HG02588 (cell line): Measurements from ENCODE around the gene ZDHHC1.

Experiments used
- ATAC-seq: cut with Tn5 transposase; IDR thresholded peaks from one replicate; pipeline ENCODE4 v1.9.1; 2021; ENCODE audit warnings: mild to moderate bottlenecking, moderate library complexity; ENCODE audit not compliant: unreplicated experiment

Gene ZDHHC1

GRCh38 chr16:67415872-67416793, at the start of gene ZDHHC1:
TSS of gene ZDHHC1 (minus strand) at chr16:67416477. CDS start at chr16:67407775, 8,702 bp downstream.
- ATAC-seq, result peak; percentile 76

GRCh38 chr16:67464565-67464964, 48.3 kb upstream of the ZDHHC1 start:
- no peak for ATAC-seq

GRCh38 chr16:67463691-67464090, 47.4 kb upstream of the ZDHHC1 start:
- no peak for ATAC-seq

- no peak for ATAC-seq
These were observed 46.8 kb upstream of the ZDHHC1 start for GRCh38 chr16:67463059-67463458.

- no peak for ATAC-seq
These were observed 46.0 kb upstream of the ZDHHC1 start for GRCh38 chr16:67462279-67462655.

DNA sequence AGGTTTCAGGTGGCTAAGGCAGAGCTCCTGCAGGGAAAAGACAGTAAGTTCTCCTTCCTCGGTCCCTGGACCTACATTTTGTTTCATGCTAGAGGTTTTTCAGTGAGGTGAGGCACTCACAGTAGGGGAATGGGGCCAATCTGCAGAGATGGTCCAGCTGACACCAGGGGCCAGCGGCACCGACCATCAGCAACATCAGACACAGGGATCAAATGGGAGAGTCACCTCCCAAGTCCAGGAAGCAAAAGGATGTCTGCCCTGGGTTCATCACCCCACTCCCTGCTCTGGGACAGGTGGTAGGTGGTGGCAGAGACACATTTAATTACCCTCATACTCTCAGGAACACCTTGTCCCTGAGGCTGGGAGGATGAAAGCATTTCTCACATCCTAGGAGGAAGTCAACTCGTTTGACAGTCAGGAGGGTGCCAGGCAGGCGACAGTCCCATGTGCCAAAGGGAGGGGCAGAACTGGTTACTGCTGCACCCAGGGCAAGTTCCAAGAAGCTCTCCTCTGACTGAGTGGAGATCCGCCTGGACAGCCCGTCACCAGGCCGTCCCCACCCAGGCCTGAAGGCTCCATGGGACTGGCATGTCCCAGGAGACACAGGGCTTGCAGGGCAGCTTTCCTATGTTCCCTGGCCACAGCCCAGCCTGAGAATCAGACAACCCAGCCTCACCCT, 45.5 kb upstream of the ZDHHC1 start:
- ATAC-seq, result no peak

GRCh38 chr16:67460961-67461360, 44.7 kb upstream of the ZDHHC1 start:
- no peak for ATAC-seq

DNA sequence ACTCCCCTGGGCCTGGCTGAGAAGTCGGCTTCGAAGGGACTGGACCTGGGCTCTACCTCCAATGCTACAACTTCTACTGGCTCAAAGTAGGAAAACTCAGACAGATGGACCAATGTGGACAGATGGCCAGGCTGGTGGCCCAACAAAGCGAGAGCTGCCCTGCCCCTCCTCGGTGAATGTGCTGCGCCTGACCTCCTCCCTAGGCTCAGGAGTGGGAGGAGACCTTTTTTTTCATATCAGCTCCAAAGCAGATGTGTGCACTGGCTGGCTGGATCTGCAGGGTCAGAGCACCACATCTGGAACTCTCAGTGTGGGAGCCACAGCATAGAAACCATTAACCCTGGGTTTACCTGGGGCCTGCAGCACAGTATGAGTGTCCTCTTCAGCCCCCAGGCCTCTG, 43.9 kb upstream of the ZDHHC1 start:
- no peak for ATAC-seq

DNA sequence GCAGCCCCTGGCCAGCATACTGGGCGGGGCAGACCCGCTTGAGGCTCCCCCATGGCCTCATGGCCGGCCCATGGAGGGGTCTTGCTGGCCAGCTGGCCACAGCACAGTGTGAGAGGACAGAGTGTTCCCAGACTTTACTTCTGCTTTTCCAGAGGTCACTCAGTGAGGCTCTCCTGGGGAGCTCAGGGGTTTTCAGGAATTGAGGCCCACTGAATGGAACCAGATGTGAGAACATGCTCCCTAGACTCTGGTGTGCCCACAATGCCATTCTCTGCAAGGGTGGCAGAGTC, 43.5 kb upstream of the ZDHHC1 start:
- ATAC-seq, result no peak

GRCh38 chr16:67459066-67459860, 43.0 kb upstream of the ZDHHC1 start:
- ATAC-seq, result no peak

DNA sequence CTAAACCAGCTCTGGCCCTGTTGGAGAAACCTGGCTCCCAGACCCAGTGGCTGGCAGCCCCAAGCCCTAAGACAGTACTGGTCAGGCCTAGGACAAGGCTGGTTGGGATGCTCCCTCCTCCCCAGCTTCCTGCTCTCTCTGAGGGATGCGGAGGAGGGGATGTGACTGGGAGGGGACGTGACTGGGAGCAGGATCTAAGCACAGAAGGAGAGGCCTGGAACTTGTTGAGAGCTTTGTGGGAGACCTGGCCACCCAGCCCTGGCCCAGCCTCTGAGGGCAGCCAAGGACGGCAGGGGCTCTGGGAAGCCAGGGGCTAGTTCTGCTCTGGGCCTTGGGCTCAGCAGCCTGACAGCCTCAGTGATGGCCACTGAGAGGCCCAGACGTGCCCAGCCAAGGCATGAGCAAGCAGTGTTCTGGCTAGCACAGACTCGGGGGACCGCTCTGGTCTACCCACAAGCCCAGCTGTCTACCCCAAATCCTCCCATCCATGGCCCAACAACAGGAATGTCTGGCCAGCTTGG, 41.9 kb upstream of the ZDHHC1 start:
- ATAC-seq, result no peak

- ATAC-seq, result no peak
These were observed 41.3 kb upstream of the ZDHHC1 start for GRCh38 chr16:67457611-67458010.

- no peak for ATAC-seq
These were observed 40.3 kb upstream of the ZDHHC1 start for GRCh38 chr16:67456391-67457081.

DNA sequence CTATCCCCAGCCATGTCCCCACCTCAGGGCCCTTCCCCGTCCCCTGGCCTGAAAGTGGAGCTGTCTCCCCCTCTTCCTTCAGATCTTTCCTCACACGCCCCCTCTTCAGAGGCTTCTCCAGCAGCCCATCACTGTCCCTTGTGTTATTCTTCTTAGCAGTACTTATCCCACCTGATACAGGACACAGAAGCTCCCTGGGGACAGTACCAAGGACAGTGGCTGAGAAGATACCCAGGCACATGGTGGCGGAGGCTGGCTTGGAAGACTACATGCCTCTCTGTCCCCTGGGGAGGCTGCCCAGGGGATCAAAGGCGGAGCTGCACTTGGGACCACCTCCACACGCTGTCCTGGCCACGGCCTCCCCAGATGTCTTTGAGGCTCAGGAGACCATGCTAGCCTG, 38.6 kb upstream of the ZDHHC1 start:
- ATAC-seq, result no peak

GRCh38 chr16:67454104-67454503, 37.8 kb upstream of the ZDHHC1 start:
- no peak for ATAC-seq

DNA sequence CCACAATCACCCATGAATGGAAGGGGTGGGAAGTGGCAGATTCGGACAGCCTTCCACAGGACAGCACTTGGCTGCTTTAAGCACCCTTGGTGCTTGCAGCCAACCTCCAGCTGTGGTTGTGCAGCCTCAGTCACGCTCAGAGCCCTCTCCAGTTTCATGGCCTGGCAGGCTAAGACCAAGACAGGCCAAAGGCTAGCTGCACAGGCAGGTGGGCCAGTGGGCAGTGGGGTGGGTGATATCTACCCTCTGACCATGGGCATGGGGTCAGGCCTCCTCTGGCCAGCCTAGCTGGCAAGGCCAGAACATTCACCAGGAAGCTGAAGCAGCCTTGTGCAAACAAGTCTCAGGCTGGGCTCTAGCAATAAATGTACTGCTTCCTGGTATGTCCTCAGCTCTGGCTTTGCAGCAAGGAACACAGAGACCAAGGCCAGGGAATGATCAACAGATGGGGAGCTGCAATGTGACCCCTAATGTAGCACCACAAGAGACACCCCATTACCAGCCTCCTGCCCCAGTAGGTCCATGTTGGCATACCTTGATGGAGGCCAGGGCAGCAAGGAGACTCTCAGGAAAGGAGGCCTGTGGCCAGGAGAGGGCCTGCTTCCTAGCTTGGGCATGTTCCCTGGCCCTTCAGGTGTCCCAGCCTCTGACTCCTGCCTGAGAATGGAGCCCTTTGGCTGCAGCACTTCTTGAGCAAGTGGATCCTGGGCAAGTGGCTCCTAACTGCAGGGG, 35.6 kb upstream of the ZDHHC1 start:
- ATAC-seq, result no peak

GRCh38 chr16:67451061-67451703, 34.9 kb upstream of the ZDHHC1 start:
- no peak for ATAC-seq

DNA sequence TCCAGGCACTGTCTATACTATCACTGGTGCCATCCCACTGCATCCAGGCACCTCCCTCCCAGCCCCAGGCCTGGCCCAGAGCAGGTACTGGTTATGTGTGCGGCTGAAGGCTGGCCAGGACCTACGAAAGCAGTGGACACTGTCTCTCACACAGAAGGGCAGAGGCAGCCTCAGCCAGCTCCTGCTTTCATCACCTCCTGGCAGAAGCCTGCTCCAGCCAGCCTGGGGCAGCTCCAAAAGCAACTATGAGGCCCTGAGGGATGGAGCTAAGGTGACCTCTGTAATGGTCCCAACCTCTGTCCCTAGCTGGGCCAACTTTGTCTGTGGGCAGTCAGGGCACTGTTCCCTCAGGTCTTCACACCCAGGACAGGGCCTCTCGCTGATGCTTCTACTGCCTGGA, 33.5 kb upstream of the ZDHHC1 start:
- no peak for ATAC-seq

GRCh38 chr16:67449336-67449735, 33.1 kb upstream of the ZDHHC1 start:
- no peak for ATAC-seq

GRCh38 chr16:67448580-67448979, 32.3 kb upstream of the ZDHHC1 start:
- no peak for ATAC-seq
